Measurements from ENCODE around the gene RBFOX1.

RBFOX1 gene

GRCh38 chr16:7545251-7545650 lies 212.6 kb downstream of the RBFOX1 start:
- DNase-seq: no peak

GRCh38 chr16:7546948-7547347 lies 214.3 kb downstream of the RBFOX1 start:
- no peak for DNase-seq

- no peak for DNase-seq
These were observed 215.1 kb downstream of the RBFOX1 start for GRCh38 chr16:7547736-7548135.

DNA sequence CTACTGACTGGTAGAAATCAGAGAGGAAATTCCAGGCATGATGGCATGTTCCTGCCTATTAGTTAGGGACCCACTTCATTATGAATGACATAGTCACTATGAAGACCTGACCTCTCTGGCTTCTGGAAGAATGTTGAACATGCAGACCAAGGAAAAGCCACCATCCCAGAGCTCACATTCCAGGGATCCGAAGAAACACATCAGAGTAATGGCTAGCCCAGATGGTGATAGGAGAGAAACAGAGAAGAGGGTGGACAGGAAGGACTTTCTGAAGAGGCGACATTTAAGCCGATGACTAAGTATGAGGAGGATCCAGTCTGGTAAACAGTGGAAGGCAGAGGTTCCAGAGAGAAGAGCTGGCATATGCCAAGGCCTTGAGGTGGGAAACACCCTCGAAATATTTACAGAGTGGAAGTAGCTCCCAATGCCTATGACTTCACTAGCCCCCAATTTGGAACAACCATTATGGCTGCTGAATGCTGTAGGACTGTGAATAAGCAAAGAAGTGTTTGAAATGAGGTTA lies 216.2 kb downstream of the RBFOX1 start:
- DNase-seq: no peak

- no peak for DNase-seq
These were observed 217.5 kb downstream of the RBFOX1 start for GRCh38 chr16:7550096-7550495.

- no peak for DNase-seq
These were observed 222.8 kb downstream of the RBFOX1 start for GRCh38 chr16:7555459-7555858.

- no peak for DNase-seq
These were observed 229.3 kb downstream of the RBFOX1 start for GRCh38 chr16:7561908-7562405.

- DNase-seq: no peak
These were observed 233.7 kb downstream of the RBFOX1 start for GRCh38 chr16:7566360-7566759.

GRCh38 chr16:7571366-7571765 lies 238.7 kb downstream of the RBFOX1 start:
- no peak for DNase-seq

DNA sequence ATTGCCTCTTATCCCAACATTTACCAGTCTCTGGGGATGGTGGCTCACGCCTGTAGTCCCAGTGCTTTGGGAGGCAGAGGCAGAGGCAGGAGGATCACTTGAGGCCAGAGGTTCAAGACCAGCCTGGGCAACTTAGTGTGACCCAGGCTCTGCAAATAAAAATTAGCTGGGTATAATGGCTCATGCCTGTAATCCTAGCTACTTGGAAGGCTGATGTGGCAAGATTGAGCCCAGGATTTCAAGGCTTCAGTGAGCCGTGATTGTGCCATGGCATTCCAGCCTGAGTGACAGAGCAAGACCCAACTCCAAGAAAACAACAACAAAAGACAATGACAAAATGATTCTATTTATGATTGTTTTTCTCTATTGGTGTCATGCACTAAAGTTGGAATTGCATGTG lies 244.9 kb downstream of the RBFOX1 start:
- DNase-seq: no peak

DNA sequence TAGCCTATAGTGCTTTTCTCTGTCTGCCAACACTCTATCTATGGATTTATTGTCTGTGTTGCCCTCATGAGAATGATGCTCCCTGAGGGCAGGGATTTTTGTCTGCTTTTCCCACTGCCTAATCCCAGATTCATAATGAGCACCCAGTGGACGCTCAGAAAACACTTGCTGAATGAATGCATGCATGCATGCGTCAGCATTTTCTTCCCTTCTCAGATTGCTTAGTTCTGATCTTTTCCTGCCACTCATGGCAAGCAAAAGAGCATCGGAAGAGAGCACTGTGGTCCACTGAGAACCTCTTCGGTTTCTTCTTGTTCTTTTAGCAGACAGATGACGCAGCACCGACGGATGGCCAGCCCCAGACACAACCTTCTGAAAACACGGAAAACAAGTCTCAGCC lies 246.8 kb downstream of the RBFOX1 start:
- DNase-seq: no peak

DNA sequence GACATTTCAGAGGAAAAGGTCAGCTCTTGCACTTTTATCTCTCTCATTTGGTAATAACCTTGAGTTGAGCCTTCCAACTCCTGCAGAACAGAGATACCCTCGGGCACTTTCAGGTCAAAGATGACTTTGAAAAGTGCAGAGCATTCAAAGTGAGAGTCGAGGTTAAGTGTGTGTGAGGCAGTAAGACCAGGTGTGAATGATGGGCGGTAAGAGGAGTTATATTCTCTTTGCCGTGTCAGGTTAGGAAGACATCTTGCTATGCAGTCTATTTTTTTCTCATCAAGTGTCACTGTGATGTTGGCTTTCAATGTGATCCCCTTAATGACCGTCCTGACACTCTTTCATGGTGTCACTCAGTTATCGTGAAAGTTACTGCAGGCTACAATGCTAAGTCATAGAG lies 248.5 kb downstream of the RBFOX1 start:
- no peak for DNase-seq

DNA sequence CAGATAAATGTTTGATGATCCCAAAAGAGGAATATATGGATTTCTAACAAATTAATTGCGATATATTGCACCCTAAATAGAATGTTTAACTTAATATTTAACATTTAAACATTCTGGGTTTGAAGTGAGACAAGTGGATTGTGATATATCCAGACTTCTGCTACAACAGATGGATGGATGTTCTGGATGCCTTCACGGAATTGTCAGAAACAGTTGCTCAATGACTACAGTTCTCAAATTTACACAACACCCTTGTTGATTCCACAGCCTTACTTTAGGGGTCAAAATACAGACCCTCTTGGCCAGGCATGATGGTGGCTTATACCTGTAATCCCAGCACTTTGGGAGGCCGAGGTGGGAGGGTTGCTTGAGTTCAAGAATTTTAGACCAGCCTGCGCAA lies 250.8 kb downstream of the RBFOX1 start:
- no peak for DNase-seq

DNA sequence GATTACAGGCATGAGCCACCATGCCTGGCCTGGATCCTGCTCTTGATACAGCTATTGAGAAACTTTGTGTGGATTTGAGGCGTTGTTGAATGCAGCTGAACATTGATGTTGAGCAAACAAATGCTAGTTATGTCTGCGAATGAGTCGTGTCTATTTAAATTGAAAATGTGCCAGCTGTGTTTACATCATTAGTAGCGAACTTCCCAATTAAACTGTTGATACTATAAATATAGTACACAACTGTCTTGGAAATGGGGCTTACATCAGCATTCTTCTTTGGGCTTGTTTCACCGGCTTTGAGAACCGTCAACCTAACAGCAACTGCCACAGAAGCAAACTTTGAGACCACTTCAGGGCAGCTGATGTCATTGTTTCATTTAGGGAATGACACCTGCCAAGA lies 251.9 kb downstream of the RBFOX1 start:
- no peak for DNase-seq

GRCh38 chr16:7585705-7586104 lies 253.1 kb downstream of the RBFOX1 start:
- DNase-seq: no peak

GRCh38 chr16:7590934-7591333 lies 258.3 kb downstream of the RBFOX1 start:
- DNase-seq: no peak

- no peak for DNase-seq
These were observed 263.7 kb downstream of the RBFOX1 start for GRCh38 chr16:7596308-7596707.

GRCh38 chr16:7597677-7598076 lies 265.0 kb downstream of the RBFOX1 start:
- DNase-seq: no peak

- no peak for DNase-seq
These were observed 268.5 kb downstream of the RBFOX1 start for GRCh38 chr16:7601100-7601499.

DNA sequence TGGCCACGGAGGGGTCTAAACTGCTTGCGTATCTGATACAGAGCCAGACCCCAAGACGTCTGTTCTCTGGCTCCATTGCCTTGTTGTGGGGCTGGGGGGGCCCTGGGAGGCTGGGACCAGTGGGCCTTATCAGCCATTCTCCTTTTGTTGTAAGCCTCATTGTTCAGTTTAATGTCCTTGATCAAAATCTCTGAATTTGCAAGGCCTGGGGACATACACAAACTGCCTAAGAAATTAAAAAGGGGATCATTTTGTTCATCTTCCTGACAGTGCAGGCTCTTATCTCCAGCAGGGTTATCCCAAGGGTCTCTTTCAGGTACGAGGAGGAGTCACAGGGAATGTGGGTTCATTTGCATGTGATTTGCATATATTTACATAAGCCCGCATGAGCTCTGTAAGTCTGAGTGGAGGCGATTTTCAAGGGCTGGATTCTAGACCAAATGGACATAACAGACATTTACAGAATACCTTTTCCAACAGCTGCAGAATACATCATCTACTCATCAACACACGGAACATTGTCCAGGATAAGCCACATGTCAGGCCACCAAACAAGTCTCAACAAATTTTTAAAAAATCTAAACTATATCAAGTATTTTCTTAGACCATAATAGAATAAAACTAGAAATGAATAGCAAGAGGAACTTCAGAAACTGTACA lies 269.8 kb downstream of the RBFOX1 start:
- no peak for DNase-seq

GRCh38 chr16:7605812-7606211 lies 273.2 kb downstream of the RBFOX1 start:
- DNase-seq: no peak

- DNase-seq: no peak
These were observed 280.0 kb downstream of the RBFOX1 start for GRCh38 chr16:7612671-7613070.

GRCh38 chr16:7613518-7613917 lies 280.9 kb downstream of the RBFOX1 start:
- no peak for DNase-seq

- no peak for DNase-seq
These were observed 281.6 kb downstream of the RBFOX1 start for GRCh38 chr16:7614021-7614795.

Data from MV-4-11 (cell line).